Measurements from ENCODE around the gene CPNE8. TPM values are rescaled to one million over a fixed set of nuclear protein-coding genes. Genes with fewer than 3 reads are reported as not detected.

CPNE8 gene
- polyA plus RNA-seq, 4 donors = 10.2 to 20.8 (median 11.9) TPM

GRCh38 chr12:38838056-38838850 is 67.1 kb downstream of the CPNE8 start:
- no peak for DNase-seq (ENCODE audit: low read depth in 4 of 4, low spot score in 2 of 4)

- DNase-seq (ENCODE audit: low read depth in 4 of 4, low spot score in 2 of 4) = no peak
Measured at GRCh38 chr12:38831715-38832114, 73.7 kb downstream of the CPNE8 start.

- DNase-seq (ENCODE audit: low read depth in 4 of 4, low spot score in 2 of 4) = no peak
Measured at GRCh38 chr12:38825006-38825405, 80.4 kb downstream of the CPNE8 start.

- DNase-seq (ENCODE audit: low read depth in 4 of 4, low spot score in 2 of 4) = no peak
Measured at GRCh38 chr12:38823738-38824137, 81.7 kb downstream of the CPNE8 start.

GRCh38 chr12:38823314-38823713 is 82.1 kb downstream of the CPNE8 start:
- DNase-seq (ENCODE audit: low read depth in 4 of 4, low spot score in 2 of 4) = no peak

GRCh38 chr12:38817942-38818341 is 87.4 kb downstream of the CPNE8 start:
- DNase-seq (ENCODE audit: low read depth in 4 of 4, low spot score in 2 of 4) = no peak

GRCh38 chr12:38813923-38814322 is 91.5 kb downstream of the CPNE8 start:
- DNase-seq (ENCODE audit: low read depth in 4 of 4, low spot score in 2 of 4) = no peak

GRCh38 chr12:38811814-38812356 is 93.5 kb downstream of the CPNE8 start:
- no peak for DNase-seq (ENCODE audit: low read depth in 4 of 4, low spot score in 2 of 4)

- no peak for DNase-seq (ENCODE audit: low read depth in 4 of 4, low spot score in 2 of 4)
Measured at GRCh38 chr12:38809832-38810231, 95.6 kb downstream of the CPNE8 start.

- no peak for DNase-seq (ENCODE audit: low read depth in 4 of 4, low spot score in 2 of 4)
Measured at GRCh38 chr12:38788106-38788505, 117.3 kb downstream of the CPNE8 start.

- DNase-seq (ENCODE audit: low read depth in 4 of 4, low spot score in 2 of 4) = no peak
Measured at GRCh38 chr12:38785381-38785780, 120.0 kb downstream of the CPNE8 start.

- DNase-seq (ENCODE audit: low read depth in 4 of 4, low spot score in 2 of 4) = no peak
Measured at GRCh38 chr12:38783304-38783703, 122.1 kb downstream of the CPNE8 start.

- no peak for DNase-seq (ENCODE audit: low read depth in 4 of 4, low spot score in 2 of 4)
Measured at GRCh38 chr12:38782359-38782758, 123.0 kb downstream of the CPNE8 start.

GRCh38 chr12:38776647-38777046 is 128.7 kb downstream of the CPNE8 start:
- DNase-seq (ENCODE audit: low read depth in 4 of 4, low spot score in 2 of 4) = no peak

- DNase-seq (ENCODE audit: low read depth in 4 of 4, low spot score in 2 of 4) = no peak
Measured at GRCh38 chr12:38775457-38775856, 129.9 kb downstream of the CPNE8 start.

- DNase-seq (ENCODE audit: low read depth in 4 of 4, low spot score in 2 of 4) = no peak
Measured at GRCh38 chr12:38772437-38772836, 133.0 kb downstream of the CPNE8 start.

- DNase-seq (ENCODE audit: low read depth in 4 of 4, low spot score in 2 of 4) = no peak
Measured at GRCh38 chr12:38771871-38772270, 133.5 kb downstream of the CPNE8 start.

- DNase-seq (ENCODE audit: low read depth in 4 of 4, low spot score in 2 of 4) = no peak
Measured at GRCh38 chr12:38761636-38762342, 143.6 kb downstream of the CPNE8 start.

- DNase-seq (ENCODE audit: low read depth in 4 of 4, low spot score in 2 of 4) = no peak
Measured at GRCh38 chr12:38761111-38761510, 144.3 kb downstream of the CPNE8 start.

GRCh38 chr12:38759621-38760020 is 145.8 kb downstream of the CPNE8 start:
- no peak for DNase-seq (ENCODE audit: low read depth in 4 of 4, low spot score in 2 of 4)

GRCh38 chr12:38746744-38747143 is 158.6 kb downstream of the CPNE8 start:
- DNase-seq (ENCODE audit: low read depth in 4 of 4, low spot score in 2 of 4) = no peak

- DNase-seq (ENCODE audit: low read depth in 4 of 4, low spot score in 2 of 4) = no peak
Measured at GRCh38 chr12:38745601-38746000, 159.8 kb downstream of the CPNE8 start.
